T-helper 1 cell treated with Interleukin-12 subunit alpha and Interleukin-12 subunit beta and Interleukin-4 antibody, amounts not matched to agents 30 ng/mL and 1 ng/mL, for 36 hours (primary cell): ENCODE measurements around the gene DIAPH2. TPM values are rescaled to one million over a fixed set of nuclear protein-coding genes. Genes with fewer than 3 reads are reported as not detected.

ENCODE experiments used
- intact Hi-C: fragments of 100-400 bp; cut with micrococcal nuclease; formaldehyde crosslinking; loops from one replicate; pipeline ENCODE4 v1.15.1; 2024
- total RNA-seq: library from RNA; stranded (reverse); gene quantifications from 2 replicates; pipeline ENCODE4 v1.2.3, GENCODE V29; 2022

Gene DIAPH2
- total RNA-seq, 1 donor from 2014 or later, result 10.8 TPM

DNA sequence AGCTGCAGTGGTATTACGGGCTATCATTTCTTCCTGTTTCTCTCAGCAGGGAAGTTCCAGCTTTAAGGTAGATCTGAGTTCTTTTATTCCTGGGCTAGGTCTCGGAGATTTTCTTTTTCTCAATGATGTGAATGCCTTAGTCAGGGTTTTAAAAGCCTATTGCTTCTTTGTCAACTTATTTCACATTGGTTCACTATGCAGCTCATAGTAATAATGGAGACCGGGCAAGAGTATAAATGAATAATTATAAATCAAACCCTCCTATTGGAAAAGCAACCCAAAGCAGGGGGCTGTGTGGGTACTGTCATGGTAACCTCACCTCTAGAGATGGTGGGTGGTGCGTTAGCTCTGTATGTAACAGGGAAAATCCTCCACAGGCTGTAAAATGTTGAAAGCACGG, 762.7 kb downstream of the DIAPH2 start:
- intact Hi-C loops, result no loop called here

DNA sequence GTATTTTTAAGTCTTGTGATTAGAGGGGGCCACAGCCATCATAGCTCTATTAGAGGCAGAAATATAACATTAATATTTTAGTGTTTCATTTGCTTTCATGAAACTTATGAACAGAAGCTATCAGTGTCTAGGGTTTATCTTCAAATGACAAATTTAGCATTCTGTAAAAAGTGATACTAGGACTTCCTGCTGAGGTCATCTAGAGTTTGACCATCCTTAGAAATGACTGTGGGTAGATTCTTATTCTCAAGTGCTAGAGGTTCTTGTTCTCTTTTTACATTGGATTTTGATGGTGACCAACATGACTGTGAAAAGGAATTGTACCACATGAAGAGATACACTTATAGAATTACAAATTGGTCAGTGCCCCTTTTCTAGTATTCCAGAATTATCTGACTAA, 767.6 kb downstream of the DIAPH2 start:
- intact Hi-C loops, result no loop called here

DNA sequence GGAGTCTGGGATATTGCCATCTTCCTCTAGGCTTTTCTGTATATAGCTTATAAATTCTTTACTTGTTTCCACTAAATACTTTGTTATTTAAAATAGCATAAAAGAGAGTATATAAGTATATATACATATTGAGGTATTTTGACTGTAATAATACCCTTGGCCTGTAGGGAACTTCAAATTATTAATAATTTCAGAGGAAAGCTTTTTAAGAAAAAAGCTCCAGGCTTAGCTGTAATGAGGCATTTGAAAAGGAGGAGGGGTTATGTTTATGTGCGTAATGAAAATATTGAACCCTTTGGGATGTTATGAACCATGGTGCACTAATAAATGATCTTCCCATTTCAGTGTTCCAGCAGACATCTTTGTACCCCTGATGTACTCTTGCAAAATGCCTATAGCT, 777.1 kb downstream of the DIAPH2 start:
- intact Hi-C loops, result no loop called here

DNA sequence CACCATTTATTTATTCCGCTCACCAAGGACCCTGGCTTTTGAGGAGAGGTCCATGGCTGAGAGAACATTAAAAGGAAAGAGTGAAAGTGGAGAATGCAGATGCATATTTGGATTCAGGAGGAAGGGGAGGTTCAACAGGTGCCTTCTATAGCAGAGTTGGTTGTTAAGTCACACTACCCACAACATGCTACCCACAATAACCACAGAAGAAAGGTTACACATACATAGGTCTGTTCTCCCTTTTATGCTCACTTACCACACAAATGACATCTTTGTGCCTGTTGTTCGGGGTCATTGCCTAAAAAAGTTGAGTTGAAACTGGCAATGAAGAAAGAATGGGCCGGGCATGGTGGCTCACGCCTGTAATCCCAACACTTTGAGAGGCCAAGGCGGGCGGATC, 786.4 kb downstream of the DIAPH2 start:
- intact Hi-C loops, result no loop called here

DNA sequence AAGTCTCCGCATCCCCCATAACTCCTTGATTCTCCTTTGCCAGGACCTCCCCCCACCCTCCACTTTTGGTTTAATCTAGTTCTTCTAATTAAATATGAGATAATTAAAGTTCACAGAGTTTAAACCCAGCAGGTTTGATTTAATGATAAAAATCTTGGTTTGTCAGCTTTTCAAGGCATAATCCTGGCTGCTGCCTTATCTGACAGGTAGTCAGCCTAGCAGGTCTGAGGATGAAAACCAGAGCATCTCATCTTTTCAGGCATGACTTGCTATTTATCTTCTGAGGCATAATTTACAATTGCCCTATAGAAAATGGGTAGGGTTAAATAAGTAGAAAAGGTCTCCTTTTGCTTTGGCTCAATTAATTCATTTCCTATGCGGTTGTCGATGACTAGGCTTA, 790.3 kb downstream of the DIAPH2 start:
- intact Hi-C loops, result no loop called here

DNA sequence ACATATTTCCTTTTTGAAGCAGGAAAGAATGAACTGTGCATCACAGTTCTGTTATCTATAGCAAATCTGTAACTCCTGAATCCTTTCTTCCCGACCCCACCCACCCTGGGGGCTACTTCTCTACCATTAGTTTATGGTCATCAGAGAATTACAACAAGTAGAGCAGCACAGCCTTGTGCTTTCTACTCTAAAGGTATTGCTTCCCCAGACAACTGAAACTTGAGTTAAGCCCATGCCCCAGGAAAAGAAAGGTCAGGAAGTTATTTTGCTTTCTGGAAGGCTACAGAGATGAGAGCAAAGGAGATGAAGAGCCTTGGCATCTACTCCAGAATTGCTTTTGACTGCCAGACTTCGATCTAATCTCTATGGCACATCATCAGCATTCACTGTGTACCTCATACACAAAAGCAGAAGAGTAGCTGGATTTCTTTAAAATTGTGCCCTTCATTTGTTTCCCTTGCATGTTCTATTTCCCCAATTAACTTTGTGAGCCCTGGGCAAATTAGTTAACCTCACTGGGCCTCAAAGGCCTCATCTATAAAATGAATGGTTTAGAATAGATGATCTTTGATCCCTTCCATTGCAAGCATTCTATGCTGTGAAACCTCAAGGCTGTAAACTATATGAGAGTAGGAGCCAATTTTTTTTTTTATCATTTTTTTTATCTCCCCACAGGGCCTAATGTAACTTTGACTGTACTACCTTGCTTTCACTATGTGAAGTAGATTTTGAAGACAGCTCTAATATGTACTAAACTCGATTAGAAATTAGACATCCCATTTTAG, 794.7 kb downstream of the DIAPH2 start:
- intact Hi-C loops, result no loop called here

DNA sequence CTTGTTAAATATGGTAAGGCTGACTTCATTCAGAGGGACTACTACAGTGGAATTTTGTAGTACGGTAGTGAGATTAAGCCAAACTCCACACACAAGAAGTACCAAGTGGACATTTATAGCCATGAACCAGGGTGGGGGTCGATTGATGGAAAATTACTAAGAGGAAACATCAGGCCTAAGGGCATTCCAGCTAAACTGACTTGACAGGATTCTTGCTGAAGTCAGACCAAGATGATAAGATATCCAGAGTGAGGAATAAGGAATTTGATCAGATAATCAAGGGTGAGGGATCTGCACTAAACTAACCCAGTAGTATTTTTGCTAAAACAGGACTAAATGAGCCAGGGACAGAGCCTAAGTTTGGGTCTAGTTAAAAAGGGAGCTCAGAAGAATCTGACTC, 796.6 kb downstream of the DIAPH2 start:
- intact Hi-C loops, result no loop called here

DNA sequence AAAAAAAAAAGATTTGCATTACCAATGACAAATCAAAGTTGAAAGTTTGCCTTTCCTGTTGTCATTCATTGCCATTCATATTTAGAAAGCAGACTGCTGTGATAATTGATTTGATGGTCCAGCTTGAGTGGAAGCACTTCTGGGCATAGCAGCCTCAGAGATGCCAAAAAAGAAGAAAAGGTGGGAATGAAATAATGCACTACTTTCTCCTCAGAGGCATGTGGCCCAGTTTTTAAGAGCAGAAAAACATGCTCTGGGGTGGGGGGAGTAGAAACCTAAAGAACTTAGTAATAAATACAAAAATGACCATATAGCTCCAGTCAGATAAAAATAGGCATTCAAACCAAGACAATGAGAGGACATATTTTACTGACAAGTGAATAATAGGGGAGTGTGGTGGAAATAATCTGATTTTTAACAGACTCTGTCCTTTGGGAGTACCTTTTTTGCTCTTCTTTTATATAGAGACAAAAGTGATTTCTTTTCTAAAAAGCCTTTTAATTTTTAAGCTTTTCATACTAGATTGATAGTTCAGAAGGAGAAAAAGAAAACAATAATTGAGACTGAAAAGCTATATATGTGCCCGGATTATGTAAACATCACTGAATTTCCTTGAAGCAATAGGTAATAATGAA, 798.1 kb downstream of the DIAPH2 start:
- intact Hi-C loops, result no loop called here

DNA sequence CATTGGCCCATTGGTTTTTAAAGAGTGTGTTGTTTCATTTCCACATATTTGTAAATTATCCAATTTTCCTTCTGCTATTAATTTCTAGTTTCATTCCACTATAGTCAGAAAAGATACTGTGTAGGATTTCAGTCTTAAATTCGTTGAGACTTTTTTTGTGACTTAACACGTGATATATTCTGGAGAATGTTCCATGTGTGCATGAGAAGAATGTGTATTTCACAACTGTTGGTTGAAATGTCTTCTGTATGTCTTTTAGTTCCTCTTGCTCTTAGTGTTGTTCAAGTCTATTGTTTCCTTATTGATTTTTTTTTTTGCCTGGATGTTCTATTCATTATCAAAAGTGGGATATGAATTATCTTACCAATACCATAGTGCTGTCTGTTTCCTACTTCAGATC, 806.0 kb downstream of the DIAPH2 start:
- intact Hi-C loops, result no loop called here

DNA sequence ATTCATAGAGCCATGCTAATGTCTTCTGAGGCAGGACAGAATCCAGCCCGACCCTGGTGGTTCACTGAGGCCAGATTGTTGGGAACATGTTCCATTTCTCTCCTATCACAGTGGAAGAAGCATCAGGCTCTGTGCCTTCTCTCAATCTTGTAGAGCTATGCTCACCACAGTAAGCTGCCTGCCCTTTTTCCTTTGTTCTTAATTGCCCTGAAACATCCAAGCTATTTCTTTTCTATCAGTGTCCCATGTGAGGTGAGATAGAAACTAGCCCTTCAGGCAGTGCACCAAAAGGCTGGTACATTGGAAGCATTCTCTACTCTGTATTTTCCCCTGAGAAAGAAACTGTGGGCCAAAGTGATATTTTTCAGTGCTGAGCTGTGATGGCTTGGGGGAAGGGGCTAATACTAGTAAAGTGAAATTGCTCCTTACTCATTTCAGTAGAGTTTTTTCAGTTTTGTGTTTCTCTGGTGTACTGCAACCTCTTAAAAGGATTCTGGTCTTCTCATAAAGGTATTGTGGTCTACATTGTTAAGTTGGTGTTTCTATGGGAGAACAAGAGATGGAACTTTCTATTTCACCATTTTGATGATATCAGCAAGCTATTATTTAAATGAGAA, 810.2 kb downstream of the DIAPH2 start:
- intact Hi-C loops, result no loop called here

DNA sequence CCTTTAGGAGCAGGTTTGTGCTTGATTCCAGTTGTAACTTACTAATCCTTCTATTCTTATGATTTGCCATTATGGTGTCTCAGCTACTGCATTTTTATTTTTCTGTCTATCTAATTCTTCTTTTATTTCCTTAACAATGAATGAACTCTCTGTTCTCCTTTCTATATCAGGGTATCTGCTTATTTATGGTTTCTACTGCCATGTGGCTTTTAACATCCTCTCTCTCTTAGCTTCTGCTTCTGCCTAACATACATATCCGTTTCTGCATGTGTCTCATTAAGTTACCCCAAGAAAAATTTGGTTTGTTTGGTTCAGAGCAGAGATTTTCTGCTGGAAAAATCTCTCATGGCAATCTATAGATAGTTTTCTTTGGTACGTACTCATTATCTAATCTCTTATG, 813.5 kb downstream of the DIAPH2 start:
- intact Hi-C loops, result no loop called here

DNA sequence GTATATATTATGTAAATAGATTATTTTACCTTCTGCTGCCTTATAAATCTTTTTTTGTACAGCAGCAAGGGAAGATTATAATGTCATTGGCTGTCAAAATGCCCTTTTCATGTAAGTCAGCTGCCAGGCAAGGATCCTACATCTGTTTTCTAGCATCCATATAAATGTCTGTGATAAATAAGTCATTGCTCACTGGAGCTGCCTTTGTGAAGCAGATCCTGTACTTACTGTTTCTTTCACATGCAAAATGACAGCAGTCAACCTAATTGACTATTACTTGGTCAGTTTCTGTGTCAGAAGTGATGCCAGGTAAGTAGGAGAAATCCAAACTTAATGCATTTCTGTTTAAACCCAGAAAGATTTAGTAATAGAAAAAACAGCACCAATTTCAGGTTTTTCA, 819.8 kb downstream of the DIAPH2 start:
- intact Hi-C loops, result no loop called here

DNA sequence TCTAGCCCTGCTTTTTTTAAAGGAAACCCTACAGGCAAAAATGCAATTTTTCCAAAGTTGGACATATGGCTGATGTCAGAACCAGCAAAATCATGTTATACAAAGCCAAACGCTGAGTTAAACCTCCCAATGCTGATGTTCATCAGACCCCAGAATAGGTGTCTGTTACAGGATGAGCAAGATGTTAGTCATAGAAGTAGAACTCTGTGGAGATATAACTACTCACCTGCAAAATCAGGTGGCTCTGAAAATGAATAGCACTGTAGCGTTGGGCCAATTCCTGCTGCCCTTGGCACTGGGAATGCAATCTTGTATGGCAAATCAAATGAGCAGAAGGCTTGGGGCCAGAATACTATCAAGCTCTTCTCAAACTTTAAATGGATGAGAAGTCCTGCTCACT, 833.1 kb downstream of the DIAPH2 start:
- intact Hi-C loops, result no loop called here

DNA sequence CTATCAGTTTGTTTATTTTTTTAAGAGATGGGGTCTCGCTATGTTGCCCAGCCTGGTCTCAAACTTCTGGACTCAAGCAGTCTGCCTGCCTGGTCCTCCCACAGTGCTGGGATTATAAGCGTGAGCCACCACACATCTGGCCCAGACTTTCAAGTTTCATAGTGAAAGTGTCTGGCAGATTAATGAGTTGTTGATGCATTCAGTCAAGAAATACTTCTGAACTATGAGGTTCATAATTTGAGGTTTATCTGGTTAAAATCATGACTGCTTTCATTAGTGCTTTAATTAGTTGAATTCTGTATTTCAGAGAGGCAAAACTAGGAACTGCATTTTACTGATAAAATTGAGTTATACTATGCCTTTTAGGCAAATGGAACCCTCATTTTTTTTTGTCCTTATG, 837.7 kb downstream of the DIAPH2 start:
- intact Hi-C loops, result no loop called here

DNA sequence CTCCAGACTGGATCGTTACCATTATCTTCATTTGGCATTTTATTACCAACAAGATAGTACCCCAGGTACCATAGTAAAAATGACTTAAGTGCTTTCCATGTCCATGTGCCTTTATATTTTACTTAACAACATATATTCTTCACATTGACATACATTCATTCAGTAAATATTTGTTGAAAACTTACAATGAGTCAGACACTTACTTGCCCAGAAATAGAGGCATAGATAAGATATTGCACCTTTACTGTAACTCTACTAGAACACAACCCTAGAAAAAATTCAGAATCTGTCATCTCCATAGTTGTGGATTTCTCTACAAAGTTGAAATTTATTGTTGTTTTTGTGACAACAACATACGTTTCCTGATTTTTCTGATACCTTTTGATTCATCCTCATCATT, 839.7 kb downstream of the DIAPH2 start:
- intact Hi-C loops, result no loop called here

DNA sequence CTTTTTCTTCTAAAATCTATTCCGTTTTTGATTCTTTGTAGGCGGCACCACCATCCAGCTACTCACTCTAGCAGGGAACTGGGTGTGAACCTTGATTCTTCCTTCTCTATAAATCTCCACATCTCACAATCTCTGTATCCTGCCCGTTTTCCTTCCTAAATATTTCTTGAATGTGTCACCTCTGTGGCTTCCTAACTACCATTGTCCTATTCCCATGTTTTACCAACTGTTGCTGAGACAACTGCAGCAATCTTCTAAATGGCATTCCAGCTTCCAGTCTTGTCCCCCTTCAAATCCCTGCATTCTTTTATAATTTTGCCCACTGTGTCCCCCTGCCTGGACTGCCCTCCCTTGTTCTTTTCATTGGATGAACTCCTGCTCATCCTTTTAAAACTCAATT, 840.4 kb downstream of the DIAPH2 start:
- intact Hi-C loops, result no loop called here

DNA sequence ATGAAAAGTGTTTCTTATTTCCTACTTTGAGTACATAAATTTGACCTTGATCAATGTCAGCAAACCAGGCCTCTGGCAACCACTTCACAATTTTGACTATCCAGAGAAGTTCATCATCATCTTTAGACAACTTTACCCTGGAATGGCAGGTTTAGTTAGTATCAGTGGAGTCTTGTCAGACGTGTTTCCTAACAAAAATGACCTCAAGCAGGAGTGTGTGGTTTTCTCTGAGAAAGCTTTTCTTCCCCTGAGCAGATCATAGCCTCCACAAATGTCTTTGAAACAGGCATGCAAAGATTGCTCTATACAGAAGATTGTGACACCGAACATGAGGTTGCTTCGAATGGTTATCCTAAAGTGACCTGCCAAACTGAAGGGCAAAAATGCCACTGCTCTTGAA, 841.3 kb downstream of the DIAPH2 start:
- intact Hi-C loops, result no loop called here

DNA sequence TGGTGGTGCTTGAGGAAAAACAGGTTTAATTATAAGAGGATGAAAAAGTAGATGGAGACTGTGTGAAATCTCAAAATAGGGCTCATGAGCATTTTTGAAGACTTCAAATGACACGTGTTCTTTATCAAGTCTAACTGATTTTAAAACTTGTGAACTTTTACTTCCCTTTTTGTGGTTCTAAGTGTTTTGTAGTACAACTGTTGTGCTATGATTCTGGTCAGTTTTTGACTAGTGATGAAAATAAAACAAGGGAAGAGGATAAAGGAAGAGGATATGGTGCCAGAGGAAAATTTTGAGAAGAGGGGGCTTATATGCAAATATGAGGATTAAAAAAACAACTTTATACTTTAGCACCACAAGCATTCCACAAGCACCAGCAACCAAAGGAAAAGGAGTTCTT, 843.1 kb downstream of the DIAPH2 start:
- intact Hi-C loops, result no loop called here

DNA sequence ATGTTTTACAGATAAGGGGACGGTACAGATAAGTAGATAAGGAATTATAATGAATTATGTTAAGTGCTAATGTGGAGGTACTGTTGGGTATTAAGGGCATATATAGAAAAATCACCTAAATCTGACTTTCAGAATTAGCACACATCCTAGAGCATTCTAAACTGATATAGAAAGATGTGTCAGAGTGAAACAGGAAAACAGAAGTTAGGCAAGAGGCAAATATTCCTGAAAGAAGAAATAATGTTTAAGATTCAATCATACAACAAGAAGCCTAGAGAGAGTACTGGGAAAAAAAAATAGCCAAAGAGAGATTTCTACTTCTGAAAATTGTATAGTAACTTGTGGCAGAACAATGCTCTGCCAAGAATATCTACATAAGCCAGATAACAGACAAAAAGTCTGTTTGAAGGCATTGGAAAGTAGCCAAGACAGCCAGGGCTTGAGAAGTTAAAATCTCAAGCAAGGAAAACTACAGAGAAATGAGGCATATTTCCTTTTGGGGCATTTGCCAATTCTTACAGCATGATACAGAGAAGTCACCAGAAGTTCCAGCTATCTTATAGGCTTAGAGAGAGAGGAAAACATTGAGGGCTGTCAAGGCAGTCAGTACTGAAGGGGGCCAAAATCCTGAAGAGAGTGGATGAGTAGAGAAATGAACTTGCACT, 845.0 kb downstream of the DIAPH2 start:
- intact Hi-C loops, result no loop called here

DNA sequence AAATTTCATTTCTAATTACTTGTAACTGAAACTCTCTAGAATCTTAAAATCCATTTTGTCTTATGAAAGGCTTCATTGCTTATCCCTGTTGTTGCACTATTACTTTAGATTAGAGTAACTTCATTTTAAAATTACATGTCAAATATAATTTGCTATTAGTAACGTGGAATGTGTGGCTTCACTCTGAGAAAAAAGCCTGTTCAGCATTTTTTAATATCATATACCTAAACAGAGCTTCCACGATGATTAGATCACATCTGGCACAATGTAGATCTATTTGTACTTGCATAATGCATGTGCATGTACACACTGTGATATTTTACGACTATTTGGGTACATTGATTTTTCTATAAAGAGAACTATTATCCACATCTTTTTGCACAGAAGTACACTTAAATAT, 847.2 kb downstream of the DIAPH2 start:
- intact Hi-C loops, result no loop called here

DNA sequence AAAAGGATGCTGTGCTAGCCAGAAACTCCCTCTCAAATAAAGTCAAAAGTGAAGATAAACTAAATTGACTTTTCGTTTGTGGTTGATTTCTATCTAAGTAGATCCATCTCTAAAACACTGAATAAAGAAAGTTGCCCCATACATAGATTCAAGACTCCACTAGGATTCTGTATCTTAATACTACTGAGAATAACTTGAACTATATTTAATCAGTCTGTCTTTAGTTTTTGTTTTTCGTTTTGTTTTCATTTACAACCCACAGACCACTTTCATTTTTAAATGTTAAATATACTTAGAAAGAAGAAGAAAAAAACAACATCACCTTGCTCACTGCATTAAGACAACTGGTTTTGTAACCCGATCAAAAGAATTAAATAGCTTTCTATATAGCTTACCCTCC, 854.1 kb downstream of the DIAPH2 start:
- intact Hi-C loops, result no loop called here

DNA sequence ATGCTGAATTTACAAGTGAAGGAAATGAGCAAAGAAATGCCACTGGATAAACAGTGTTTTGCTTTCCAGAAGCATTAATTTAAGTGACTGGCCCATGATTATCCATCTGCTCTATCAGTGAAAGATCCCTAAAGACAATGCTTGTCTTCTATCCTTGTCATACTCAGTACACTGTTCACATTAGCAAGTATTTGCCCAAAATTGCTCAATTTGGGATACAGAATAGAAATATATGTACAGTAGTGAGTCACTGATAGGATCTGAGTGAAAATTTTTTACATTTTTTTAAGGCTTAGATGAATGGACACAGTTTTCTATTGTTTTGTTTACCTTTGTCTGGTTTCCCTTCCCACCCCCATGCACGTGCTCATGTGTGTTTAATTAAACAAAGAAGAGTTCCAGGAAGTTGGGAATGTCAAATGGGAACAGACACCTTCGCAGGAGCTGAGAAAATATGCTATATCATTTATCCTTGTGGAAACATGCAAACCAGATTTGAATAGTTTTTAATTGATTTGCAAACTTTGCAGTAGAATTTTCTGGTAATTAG, 855.4 kb downstream of the DIAPH2 start:
- intact Hi-C loops, result no loop called here
